Loucy (cell line): ENCODE data around the gene TTC39B.

Source experiments
- EZH2phosphoT487 ChIP-seq: fragments of 200-600 bp; IDR thresholded peaks from 2 replicates; pipeline ENCODE4 v1.6.1; 2018; ENCODE audit warnings: antibody characterized with exemption, mild to moderate bottlenecking, moderate library complexity, borderline replicate concordance
- TF ChIP-seq, protein P1 (sequence below): fragments of 200-600 bp; sonication (generic); conservative IDR thresholded peaks from 2 replicates; pipeline ENCODE4 v1.5.1; 2014; ENCODE audit warnings: mild to moderate bottlenecking, antibody characterized with exemption, low read length

DNA sequence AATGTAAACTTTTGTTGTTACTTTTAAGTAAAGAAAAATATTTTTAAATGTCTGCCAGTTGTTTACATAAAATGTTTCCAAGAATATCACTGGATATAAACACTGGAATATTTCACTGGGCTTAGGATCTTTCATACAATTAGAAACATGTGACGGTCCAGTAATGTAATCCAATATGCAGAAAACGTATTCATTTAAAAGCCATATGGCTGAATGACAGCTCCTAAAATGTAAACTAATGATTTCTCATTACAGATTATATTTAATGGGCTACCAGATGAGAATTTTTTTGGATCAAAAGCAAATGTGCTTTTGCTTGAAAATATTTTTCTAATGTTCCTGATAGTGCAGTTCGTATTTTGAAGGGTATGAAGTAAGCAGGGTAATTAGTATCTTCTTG, 124.3 kb downstream of the TTC39B start:
- TF ChIP-seq, protein P1, sequence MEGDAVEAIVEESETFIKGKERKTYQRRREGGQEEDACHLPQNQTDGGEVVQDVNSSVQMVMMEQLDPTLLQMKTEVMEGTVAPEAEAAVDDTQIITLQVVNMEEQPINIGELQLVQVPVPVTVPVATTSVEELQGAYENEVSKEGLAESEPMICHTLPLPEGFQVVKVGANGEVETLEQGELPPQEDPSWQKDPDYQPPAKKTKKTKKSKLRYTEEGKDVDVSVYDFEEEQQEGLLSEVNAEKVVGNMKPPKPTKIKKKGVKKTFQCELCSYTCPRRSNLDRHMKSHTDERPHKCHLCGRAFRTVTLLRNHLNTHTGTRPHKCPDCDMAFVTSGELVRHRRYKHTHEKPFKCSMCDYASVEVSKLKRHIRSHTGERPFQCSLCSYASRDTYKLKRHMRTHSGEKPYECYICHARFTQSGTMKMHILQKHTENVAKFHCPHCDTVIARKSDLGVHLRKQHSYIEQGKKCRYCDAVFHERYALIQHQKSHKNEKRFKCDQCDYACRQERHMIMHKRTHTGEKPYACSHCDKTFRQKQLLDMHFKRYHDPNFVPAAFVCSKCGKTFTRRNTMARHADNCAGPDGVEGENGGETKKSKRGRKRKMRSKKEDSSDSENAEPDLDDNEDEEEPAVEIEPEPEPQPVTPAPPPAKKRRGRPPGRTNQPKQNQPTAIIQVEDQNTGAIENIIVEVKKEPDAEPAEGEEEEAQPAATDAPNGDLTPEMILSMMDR: no peak
- no peak for TF ChIP-seq EZH2phosphoT487
